D341Med (cell line): ENCODE results near the gene KIF1B.
"Not testable (repeated sequence)": the region's sequence is repeated elsewhere in the genome, so short reads cannot be mapped to it uniquely, and the experiment has no call there.

Experiments used
- DNase-seq: peaks from one replicate; pipeline ENCODE4 v3.0.0; 2012; ENCODE audit warnings: low spot score

The KIF1B gene

GRCh38 chr1:10387677-10388386 lies 177.5 kb downstream of the KIF1B start:
- DNase-seq = no peak

GRCh38 chr1:10388387-10388715 lies 178.0 kb downstream of the KIF1B start:
- DNase-seq = no peak

DNA sequence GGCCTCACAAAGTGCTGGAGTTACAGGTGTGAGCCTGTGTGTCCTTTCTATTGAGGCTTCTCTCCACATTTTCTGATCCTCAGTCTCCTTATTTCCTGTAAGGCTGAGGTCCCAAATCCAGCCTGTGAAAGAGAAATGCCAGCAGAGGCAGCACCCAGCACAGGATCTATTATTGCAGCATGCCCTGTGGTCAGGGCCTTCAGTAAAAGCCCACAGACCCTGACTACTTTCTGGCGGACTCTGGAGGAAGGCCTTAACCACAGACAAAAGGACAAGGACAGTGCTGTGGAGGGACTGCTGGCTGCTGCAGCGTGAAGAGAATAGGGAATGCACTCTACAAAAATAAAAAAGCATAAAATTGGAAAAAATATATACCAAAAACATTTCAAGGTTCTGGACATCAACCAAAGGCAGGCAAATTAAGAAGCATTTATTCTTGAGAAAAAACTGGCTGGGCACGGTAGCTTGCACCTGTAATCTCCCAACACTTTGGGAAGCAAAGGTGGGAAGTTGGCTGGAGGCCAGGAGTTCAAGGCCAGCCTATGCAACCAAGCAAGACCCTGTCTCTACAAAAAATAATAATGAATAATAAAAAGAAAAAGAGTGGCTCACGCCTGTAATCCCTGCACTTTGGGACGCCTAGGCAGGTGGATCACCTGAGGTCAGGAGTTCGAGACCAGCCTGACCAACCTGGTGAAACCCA lies 179.1 kb downstream of the KIF1B start:
- no peak for DNase-seq

GRCh38 chr1:10396870-10397269 lies 186.5 kb downstream of the KIF1B start:
- DNase-seq = no peak

DNA sequence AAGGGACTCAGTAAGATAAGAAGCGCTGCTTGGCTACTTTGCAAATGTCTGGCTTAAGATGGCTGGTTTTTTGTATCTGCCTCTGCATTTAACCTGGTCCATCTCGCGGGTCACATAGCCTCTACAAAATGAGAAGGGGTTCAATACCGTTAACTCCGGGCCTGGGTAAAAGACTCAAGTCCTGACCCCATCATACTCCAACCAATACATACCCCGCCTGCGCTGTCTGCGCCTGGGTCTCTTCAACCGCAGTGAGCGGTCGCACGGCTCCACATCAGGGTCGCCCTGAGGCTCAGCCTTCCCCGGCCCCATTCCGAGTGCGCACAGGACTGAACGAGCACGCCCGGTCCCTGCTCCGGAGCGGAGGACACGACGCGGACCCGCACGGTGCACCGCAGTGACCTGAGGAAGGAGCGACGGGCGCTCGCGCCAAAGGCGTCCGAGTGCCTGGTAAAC lies 187.9 kb downstream of the KIF1B start:
- DNase-seq = no peak

- DNase-seq = peak; percentile 98
Measured at GRCh38 chr1:10398734-10399443, 188.5 kb downstream of the KIF1B start, which contains the start of gene PGD. Gene PGD, plus strand, starts transcription at chr1:10399064. Its CDS starts 54 bp downstream, at chr1:10399118.

GRCh38 chr1:10399444-10399941 lies 189.1 kb downstream of the KIF1B start:
- peak; percentile 45 for DNase-seq

DNA sequence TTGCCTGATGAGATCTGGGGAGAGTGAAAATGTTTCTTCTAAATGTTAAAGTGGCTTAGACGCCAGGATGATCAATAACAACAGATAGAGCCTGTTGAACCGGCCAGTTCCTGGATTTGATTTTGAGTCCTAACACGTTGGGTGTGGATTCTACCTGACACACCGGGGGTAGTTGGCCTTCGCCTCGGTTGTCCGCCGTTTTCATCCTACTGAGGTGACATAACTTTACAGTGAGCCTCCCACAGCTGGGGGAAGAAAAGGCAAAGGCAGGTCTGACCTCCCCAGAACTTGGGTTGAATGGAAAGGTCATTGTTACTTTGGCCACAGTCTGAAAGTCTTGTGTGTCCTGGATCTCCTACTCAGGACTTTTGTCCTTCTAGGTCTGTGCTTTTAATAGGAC lies 189.6 kb downstream of the KIF1B start:
- DNase-seq = no peak

DNA sequence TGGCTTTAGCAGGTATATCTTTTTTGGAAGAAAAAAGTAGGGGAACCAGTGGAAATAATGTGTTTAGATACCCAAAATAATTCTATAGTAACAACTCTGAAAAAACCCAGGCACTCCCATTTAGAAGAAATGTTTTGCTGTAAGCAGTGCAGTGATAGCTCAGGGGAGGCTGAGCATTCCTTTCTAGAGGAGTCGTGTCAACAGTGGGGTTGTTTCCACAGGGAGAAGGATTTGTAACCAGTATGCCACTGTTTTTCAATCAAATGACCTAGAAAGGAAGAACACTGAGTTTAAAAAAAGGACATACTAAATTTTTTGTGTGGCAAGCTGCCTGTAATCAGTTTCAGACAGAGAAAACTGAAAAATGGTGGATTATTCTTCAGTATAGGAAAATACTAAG lies 190.9 kb downstream of the KIF1B start:
- no peak for DNase-seq

- DNase-seq = no peak
Measured at GRCh38 chr1:10402729-10403274, 192.4 kb downstream of the KIF1B start.

DNA sequence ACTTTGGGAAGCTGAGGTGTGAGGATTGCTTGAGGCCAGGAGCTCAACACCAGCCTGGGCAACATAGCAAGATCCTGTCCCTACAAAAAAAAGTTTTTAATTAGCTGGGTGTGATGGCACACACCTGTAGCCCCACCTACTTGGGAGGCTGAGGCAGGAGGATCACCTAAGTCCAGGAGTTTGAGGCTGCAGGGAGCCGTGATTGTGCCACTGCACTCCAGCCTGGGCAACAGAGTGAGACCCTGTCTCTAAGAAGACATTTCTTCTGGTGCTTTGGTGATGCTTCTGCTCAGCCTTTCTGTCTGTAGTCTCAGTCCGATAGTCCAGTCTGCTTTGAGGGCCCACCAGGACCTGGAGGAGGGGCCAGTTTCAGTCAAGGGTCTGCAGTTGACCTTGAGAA lies 196.8 kb downstream of the KIF1B start:
- no peak for DNase-seq

DNA sequence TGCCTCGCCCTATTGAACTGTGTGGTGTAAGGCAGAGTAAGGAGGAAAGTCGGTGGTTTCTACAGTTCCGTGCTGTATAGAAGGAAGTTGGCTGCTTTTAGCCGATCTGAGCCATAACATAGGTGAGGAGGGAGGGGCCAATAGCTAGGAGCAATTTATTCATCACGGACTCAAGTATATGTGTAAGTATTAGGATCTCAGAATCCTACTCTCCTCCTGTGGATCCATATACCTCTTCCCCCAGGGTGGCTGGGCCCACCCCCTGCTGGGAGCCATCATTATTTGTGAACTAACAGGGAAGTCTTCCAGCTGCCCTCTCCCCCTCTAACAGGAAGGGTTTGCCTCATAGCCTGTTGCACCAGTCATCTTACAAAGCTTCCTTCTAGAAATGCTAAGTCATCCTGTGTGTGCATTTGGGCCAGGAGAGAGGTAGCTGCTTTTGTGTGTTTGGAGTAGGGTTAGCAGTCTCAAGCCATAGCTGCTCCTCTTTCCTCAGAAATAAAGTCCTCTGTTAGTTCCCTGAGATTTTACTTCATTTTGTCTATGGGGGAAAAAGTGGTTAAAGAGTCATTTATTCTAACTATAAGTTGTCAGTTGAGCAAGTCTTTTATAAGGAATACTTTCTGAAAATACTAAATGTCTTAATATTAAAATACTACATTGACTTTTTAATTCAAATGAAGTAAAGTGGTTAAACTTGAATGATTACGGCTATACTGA lies 205.0 kb downstream of the KIF1B start:
- no peak for DNase-seq

DNA sequence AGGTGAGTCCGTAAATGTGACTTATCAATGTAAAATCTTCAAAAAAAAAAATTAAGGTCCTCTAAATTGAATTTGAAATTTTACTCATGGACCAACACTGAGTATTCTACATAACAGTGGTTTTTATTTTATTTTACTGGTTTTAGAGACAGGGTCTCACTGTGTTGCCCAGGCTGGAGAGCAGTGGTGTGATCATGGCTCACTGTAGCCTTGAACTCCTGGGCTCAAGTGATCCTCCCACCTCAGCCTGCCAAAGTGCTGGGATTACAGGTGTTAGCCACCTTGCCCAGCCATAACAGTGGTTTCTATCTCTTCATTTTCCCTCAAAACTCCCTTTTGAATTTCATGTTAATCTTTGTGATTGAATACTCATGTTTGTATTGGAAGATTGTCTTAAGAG lies 205.6 kb downstream of the KIF1B start:
- DNase-seq = not testable (repeated sequence)

GRCh38 chr1:10418741-10419140 lies 208.4 kb downstream of the KIF1B start:
- not testable (repeated sequence) for DNase-seq

- DNase-seq = no peak
Measured at GRCh38 chr1:10419351-10419750, 209.0 kb downstream of the KIF1B start.

DNA sequence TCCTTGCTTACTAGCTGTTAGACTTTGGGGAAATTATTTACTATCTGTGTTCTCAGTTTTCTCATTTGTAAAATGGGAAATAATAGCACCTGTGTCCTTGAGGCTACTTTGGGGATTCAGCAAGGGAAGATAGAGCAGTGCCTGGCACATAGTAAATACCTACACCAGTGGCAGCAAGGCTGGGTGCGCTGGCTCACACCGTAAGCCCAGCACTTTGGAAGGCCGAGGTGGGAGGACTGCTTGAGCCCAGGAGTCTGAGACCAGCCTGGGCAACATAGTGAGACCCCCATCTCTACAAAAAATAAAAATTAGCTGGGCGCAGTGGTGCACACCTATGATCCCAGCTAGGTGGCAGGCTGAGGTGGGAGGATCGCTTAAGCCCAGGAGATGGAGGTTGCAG lies 211.3 kb downstream of the KIF1B start:
- no peak for DNase-seq

GRCh38 chr1:10424034-10424433 lies 213.7 kb downstream of the KIF1B start:
- DNase-seq = no peak

DNA sequence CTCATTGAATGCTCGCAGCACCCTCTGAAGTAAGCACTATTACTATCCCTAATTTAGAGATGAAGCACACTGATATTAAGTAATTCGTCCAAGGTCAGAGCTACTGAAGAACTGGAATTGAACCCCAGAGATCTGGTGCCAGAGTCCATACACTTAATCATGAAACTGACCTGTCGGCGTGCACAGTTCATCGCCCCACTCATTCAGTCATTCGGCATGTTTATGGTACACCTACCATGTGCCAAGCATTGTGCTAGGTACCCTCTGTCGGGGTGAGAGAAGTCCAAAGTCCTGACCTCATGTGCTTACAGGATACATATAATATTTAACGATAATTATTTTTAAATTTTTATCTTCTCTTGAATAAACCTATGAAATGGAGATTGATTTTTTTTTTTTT lies 214.3 kb downstream of the KIF1B start:
- DNase-seq = no peak

- DNase-seq = not testable (repeated sequence)
Measured at GRCh38 chr1:10425826-10426534, 215.6 kb downstream of the KIF1B start.

DNA sequence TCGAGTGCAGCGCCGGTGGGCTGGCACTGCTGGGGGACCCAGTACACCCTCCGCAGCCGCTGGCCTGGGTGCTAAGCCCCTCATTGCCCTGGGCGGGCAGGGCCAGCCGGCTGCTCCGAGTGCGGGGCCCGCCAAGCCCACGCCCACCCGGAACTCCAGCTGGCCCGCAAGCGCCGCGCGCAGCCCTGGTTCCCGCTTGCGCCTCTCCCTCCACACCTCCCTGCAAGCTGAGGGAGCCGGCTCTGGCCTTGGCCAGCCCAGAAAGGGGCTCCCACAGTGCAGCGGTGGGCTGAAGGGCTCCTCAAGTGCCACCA lies 216.1 kb downstream of the KIF1B start:
- not testable (repeated sequence) for DNase-seq

DNA sequence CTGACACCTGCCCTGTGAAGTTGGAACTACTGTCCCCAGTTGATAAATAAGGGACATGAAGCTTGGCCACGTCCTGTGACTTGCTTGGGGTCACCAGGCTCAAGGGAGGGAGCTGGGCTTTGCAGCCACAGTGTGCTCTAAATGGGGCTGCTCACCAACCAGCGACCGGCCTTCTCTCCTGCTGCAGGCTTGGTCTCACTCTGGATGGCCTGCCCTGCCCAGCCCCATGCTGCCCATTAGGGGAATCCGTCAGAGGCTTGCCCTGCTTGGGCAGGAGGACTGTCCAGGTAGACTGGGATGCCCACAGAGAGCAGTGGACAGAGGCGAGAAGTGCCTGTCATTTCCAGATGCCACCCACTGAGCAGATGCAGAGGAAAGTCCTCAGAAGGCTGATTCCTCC lies 218.6 kb downstream of the KIF1B start:
- DNase-seq = no peak

- no peak for DNase-seq
Measured at GRCh38 chr1:10429868-10430215, 219.5 kb downstream of the KIF1B start.
